ENCODE data around the gene CDH11.

CDH11 gene

GRCh38 chr16:65071433-65072311 is 50.2 kb downstream of the CDH11 start:
- H3K4me3 ChIP-seq (ENCODE audit: low read length): no peak overlapping the region
- DNase-seq (ENCODE audit: low read depth): no peak
- TF ChIP-seq CTCF (IDR thresholded peaks at IDR 0.05; ENCODE audit: insufficient read depth, low read depth, low read length, missing control alignments): no peak

- H3K4me3 ChIP-seq (ENCODE audit: low read length): no peak overlapping the region
- DNase-seq (ENCODE audit: low read depth): peak; percentile 90
- no peak for TF ChIP-seq CTCF (IDR thresholded peaks at IDR 0.05; ENCODE audit: insufficient read depth, low read depth, low read length, missing control alignments)
Measured at GRCh38 chr16:65070831-65071432, 50.9 kb downstream of the CDH11 start.

- no peak for DNase-seq (ENCODE audit: low read depth)
- H3K4me3 ChIP-seq (ENCODE audit: low read length): no peak overlapping the region
- TF ChIP-seq CTCF (IDR thresholded peaks at IDR 0.05; ENCODE audit: insufficient read depth, low read depth, low read length, missing control alignments): no peak
Measured at GRCh38 chr16:65069766-65070165, 52.1 kb downstream of the CDH11 start.

GRCh38 chr16:65069065-65069464 is 52.8 kb downstream of the CDH11 start:
- DNase-seq (ENCODE audit: low read depth): peak; percentile 77
- no peak overlapping the region for H3K4me3 ChIP-seq (ENCODE audit: low read length)
- TF ChIP-seq CTCF (IDR thresholded peaks at IDR 0.05; ENCODE audit: insufficient read depth, low read depth, low read length, missing control alignments): no peak

GRCh38 chr16:65068151-65068740 is 53.6 kb downstream of the CDH11 start:
- DNase-seq (ENCODE audit: low read depth): peak; percentile 65
- no peak overlapping the region for H3K4me3 ChIP-seq (ENCODE audit: low read length)

GRCh38 chr16:65066651-65067050 is 55.2 kb downstream of the CDH11 start:
- no peak overlapping the region for H3K4me3 ChIP-seq (ENCODE audit: low read length)
- no peak for TF ChIP-seq CTCF (IDR thresholded peaks at IDR 0.05; ENCODE audit: insufficient read depth, low read depth, low read length, missing control alignments)
- no peak for DNase-seq (ENCODE audit: low read depth)

More at GRCh38 chr16:65068151-65068740, 53.6 kb downstream of the CDH11 start:
- TF ChIP-seq CTCF (IDR thresholded peaks at IDR 0.05; ENCODE audit: insufficient read depth, low read depth, low read length, missing control alignments): no peak
